ENCODE measurements around the gene CSDE1. TPM values are rescaled to one million over a fixed set of nuclear protein-coding genes. Genes with fewer than 3 reads are reported as not detected.

The CSDE1 gene
- total RNA-seq, 1 experiment from 2014 or later = 403 TPM

GRCh38 chr1:114723457-114723856 is 34.3 kb downstream of the CSDE1 start:
- Mint-ChIP-seq H3K27me3 (ENCODE audit: insufficient read depth, unreplicated experiment) (no peaks in the 10 kb centered on the region), H3K27ac (ENCODE audit: unreplicated experiment) (no peak overlapping the region), H3K9me3 (ENCODE audit: unreplicated experiment) (no peaks in the 10 kb centered on the region), H3K4me3 (ENCODE audit: unreplicated experiment) (no peak overlapping the region), H3K4me1 (ENCODE audit: low read depth, unreplicated experiment) (no peaks in the 10 kb centered on the region), H3K36me3 (ENCODE audit: insufficient read depth, unreplicated experiment) (peaks cover 88% of the 10 kb centered on the region)
- ChIA-PET CTCF (no interaction called here), POLR2A (no interaction called here)
- no peak for DNase-seq
- no peak overlapping the region for H3K4me3 ChIP-seq (ENCODE audit: low read depth, low read length)
- no peaks in the 10 kb centered on the region for H3K4me1 ChIP-seq
- no peaks in the 10 kb centered on the region for H3K27me3 ChIP-seq (replicated peaks; ENCODE audit: control insufficient read depth, insufficient read depth, low read length)
- no peak for TF ChIP-seq CTCF (IDR thresholded peaks at IDR 0.05; ENCODE audit: insufficient read depth in 1 of 2, low read depth in 1 of 2, low read length in 1 of 2, severe bottlenecking in 1 of 2, unreplicated experiment in 1 of 2)
- no peaks in the 10 kb centered on the region for H3K9me3 ChIP-seq
- H3K36me3 ChIP-seq (ENCODE audit: control insufficient read depth, insufficient read depth, low read length) = no peaks in the 10 kb centered on the region; the same call in 1 of the 2 replicates
- intact Hi-C loops (cut with micrococcal nuclease; ENCODE audit: unreplicated experiment) = no loop called here
- BruUV-seq (replicated peaks) = no TSS peak

- no peaks in the 10 kb centered on the region for H3K4me1 Mint-ChIP-seq (ENCODE audit: low read depth, unreplicated experiment)
- intact Hi-C loops (cut with micrococcal nuclease; ENCODE audit: unreplicated experiment) = no loop called here
- H3K4me3 Mint-ChIP-seq (ENCODE audit: unreplicated experiment) = no peak overlapping the region
- DNase-seq = no peak
- CTCF ChIA-PET = interaction anchor here (1.0 kb wide), 1 partner anchor 332 kb away, joined by 3 read pairs; no protein-coding TSS in a partner anchor
- Histone ChIP-seq H3K27me3 (replicated peaks; ENCODE audit: control insufficient read depth, insufficient read depth, low read length) (no peaks in the 10 kb centered on the region), H3K4me1 (peaks cover 2% of the 10 kb centered on the region; the same call in 1 of the 2 replicates), H3K9me3 (no peaks in the 10 kb centered on the region), H3K36me3 (ENCODE audit: control insufficient read depth, insufficient read depth, low read length) (no peaks in the 10 kb centered on the region), H3K4me3 (ENCODE audit: low read depth, low read length) (no peak overlapping the region)
- no peaks in the 10 kb centered on the region for H3K9me3 Mint-ChIP-seq (ENCODE audit: unreplicated experiment)
- peaks cover 84% of the 10 kb centered on the region for H3K36me3 Mint-ChIP-seq (ENCODE audit: insufficient read depth, unreplicated experiment)
- POLR2A ChIA-PET = interaction anchor here (0.5 kb wide), 1 partner anchor 18 kb away, joined by 10 read pairs; no protein-coding TSS in a partner anchor
- no TSS peak for BruUV-seq (replicated peaks)
- TF ChIP-seq CTCF (IDR thresholded peaks at IDR 0.05; ENCODE audit: insufficient read depth in 1 of 2, low read depth in 1 of 2, low read length in 1 of 2, severe bottlenecking in 1 of 2, unreplicated experiment in 1 of 2) = no peak
- H3K27ac Mint-ChIP-seq (ENCODE audit: unreplicated experiment) = no peak overlapping the region
- no peaks in the 10 kb centered on the region for H3K27me3 Mint-ChIP-seq (ENCODE audit: insufficient read depth, unreplicated experiment)
Observed at GRCh38 chr1:114720492-114720891, 37.3 kb downstream of the CSDE1 start.

GRCh38 chr1:114719424-114719787 is 38.4 kb downstream of the CSDE1 start:
- Histone ChIP-seq H3K4me1 (peaks cover 4% of the 10 kb centered on the region; the same call in 1 of the 2 replicates), H3K9me3 (no peaks in the 10 kb centered on the region), H3K27me3 (replicated peaks; ENCODE audit: control insufficient read depth, insufficient read depth, low read length) (no peaks in the 10 kb centered on the region), H3K36me3 (ENCODE audit: control insufficient read depth, insufficient read depth, low read length) (no peaks in the 10 kb centered on the region), H3K4me3 (ENCODE audit: low read depth, low read length) (no peak overlapping the region)
- Mint-ChIP-seq H3K9me3 (ENCODE audit: unreplicated experiment) (no peaks in the 10 kb centered on the region), H3K36me3 (ENCODE audit: insufficient read depth, unreplicated experiment) (peaks cover 73% of the 10 kb centered on the region), H3K4me1 (ENCODE audit: low read depth, unreplicated experiment) (no peaks in the 10 kb centered on the region), H3K27ac (ENCODE audit: unreplicated experiment) (peak overlapping the region; percentile 35), H3K27me3 (ENCODE audit: insufficient read depth, unreplicated experiment) (no peaks in the 10 kb centered on the region), H3K4me3 (ENCODE audit: unreplicated experiment) (no peak overlapping the region)
- CTCF ChIA-PET = no interaction called here
- BruUV-seq (replicated peaks) = no TSS peak
- POLR2A ChIA-PET = no interaction called here
- TF ChIP-seq CTCF (IDR thresholded peaks at IDR 0.05; ENCODE audit: insufficient read depth in 1 of 2, low read depth in 1 of 2, low read length in 1 of 2, severe bottlenecking in 1 of 2, unreplicated experiment in 1 of 2) = no peak
- no peak for DNase-seq
- intact Hi-C loops (cut with micrococcal nuclease; ENCODE audit: unreplicated experiment) = no loop called here

Measured in Caco-2 (cell line).